ENCODE data around the gene ANO5.
A peak's percentile ranks its signal among the peaks of the same experiment; 100 is the strongest.

ANO5 gene

GRCh38 chr11:22192642-22193347 is at the start of gene ANO5:
Gene ANO5 (plus strand): TSS chr11:22193085. CDS start chr11:22193493, 408 bp downstream.
- DNase-seq = peak; percentile 37

- DNase-seq = no peak
These were observed 41.2 kb upstream of the ANO5 start for GRCh38 chr11:22151649-22152197.

- DNase-seq = no peak
These were observed 35.4 kb upstream of the ANO5 start for GRCh38 chr11:22157531-22157930.

GRCh38 chr11:22161489-22161888 is 31.4 kb upstream of the ANO5 start:
- DNase-seq = no peak

GRCh38 chr11:22162756-22163155 is 30.1 kb upstream of the ANO5 start:
- DNase-seq = no peak

- no peak for DNase-seq
These were observed 29.5 kb upstream of the ANO5 start for GRCh38 chr11:22163394-22163797.

- no peak for DNase-seq
These were observed 27.8 kb upstream of the ANO5 start for GRCh38 chr11:22165087-22165486.

GRCh38 chr11:22165759-22166513 is 26.9 kb upstream of the ANO5 start:
- no peak for DNase-seq

- DNase-seq = no peak
These were observed 23.1 kb upstream of the ANO5 start for GRCh38 chr11:22169833-22170232.

- DNase-seq = no peak
These were observed 19.4 kb upstream of the ANO5 start for GRCh38 chr11:22173532-22173931.

GRCh38 chr11:22177186-22177585 is 15.7 kb upstream of the ANO5 start:
- no peak for DNase-seq

- DNase-seq = no peak
These were observed 13.3 kb upstream of the ANO5 start for GRCh38 chr11:22179626-22180025.

GRCh38 chr11:22180131-22180530 is 12.8 kb upstream of the ANO5 start:
- no peak for DNase-seq

GRCh38 chr11:22189660-22190059 is 3.2 kb upstream of the ANO5 start:
- DNase-seq = no peak

- DNase-seq = no peak
These were observed 1.9 kb upstream of the ANO5 start for GRCh38 chr11:22190827-22191463.

GRCh38 chr11:22192289-22192641 is 620 bp upstream of the ANO5 start:
- no peak for DNase-seq

- DNase-seq = no peak
These were observed 615 bp downstream of the ANO5 start for GRCh38 chr11:22193348-22194051.

- DNase-seq = no peak
These were observed 1.4 kb downstream of the ANO5 start for GRCh38 chr11:22194306-22194705.

- no peak for DNase-seq
These were observed 2.0 kb downstream of the ANO5 start for GRCh38 chr11:22194907-22195306.

- DNase-seq = no peak
These were observed 4.5 kb downstream of the ANO5 start for GRCh38 chr11:22197139-22198005.

GRCh38 chr11:22199243-22199642 is 6.4 kb downstream of the ANO5 start:
- no peak for DNase-seq

GRCh38 chr11:22203281-22203680 is 10.4 kb downstream of the ANO5 start:
- DNase-seq = no peak
